Fibroblast of skin of left biceps (primary cell): ENCODE results near the gene NKX6-2.
"Not testable (repeated sequence)": the region's sequence is repeated elsewhere in the genome, so short reads cannot be mapped to it uniquely, and the experiment has no call there.

ENCODE experiments used
- DNase-seq, 2 experiments: peaks; one replicate each; pipeline ENCODE4 v3.0.0-alpha.2; 2013; ENCODE audit warnings: low read depth in 2 of 2

NKX6-2 gene

DNA sequence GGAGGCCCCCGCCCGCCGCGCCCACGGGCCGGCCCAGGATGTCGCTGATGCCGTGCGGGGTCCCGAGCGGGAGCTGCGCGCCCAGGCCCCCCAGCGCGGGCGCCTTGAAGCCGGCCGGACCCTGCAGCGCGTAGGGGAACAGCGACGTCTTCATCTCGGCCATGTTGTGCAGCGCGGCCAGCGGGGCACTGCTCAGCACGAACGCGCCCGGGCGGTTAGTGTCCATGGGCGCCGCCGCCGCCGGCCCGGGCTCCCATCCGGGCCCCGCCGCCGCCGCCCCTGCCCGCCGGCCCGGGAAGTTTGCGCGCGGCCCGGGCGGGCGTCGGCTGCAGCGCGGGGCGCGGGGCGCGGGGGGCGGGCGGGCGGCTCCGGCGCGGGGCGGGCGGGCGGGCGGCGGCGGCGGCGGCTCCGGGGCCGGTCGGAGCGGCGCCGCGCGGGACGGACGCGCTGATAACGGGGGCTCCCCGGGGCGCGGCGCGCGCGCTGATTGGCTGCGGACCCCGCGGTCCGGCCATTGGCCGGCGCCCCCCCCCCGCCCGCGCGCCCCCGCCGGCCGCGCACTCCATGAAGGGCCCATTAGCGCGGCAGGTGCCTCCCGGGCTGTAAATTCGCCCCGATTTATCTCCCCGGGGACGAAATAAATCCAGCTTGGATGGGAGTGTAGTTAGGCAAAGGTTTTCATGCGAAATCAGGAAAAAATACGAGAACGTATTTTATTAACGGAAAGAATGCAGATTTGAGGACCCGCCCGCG lies at the start of gene NKX6-2:
NKX6-2 (minus strand) TSS at position 425 of the 753 bp plus-strand sequence; CDS start at position 226, 199 bp downstream.
- no peak for DNase-seq

- DNase-seq, result no peak
These were observed 49.2 kb upstream of the NKX6-2 start for GRCh38 chr10:132834891-132835847.

DNA sequence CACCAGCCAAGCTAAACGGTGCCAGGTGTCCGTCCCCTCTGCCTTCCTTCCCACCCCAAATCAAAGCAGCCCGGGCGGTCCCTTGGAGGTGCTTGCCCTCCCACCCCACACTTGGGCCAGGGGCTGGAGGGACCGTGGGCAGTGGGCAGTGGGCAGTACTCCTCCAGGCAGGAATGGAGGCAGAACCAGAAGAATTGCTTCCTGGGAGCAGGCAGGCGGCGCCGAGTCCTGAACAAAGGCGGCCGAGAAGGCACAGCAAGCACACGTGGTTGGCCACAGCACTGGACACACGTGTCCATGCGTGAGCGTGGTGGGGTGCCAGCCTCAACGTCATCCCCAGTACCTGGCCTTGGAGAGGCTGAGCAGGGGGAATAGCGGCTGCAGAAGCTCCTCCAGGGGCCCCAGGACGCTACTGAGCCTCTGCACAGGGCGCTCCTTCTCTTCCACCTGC lies 48.4 kb upstream of the NKX6-2 start:
- DNase-seq, result no peak

GRCh38 chr10:132833421-132834111 lies 47.6 kb upstream of the NKX6-2 start:
- no peak for DNase-seq

DNA sequence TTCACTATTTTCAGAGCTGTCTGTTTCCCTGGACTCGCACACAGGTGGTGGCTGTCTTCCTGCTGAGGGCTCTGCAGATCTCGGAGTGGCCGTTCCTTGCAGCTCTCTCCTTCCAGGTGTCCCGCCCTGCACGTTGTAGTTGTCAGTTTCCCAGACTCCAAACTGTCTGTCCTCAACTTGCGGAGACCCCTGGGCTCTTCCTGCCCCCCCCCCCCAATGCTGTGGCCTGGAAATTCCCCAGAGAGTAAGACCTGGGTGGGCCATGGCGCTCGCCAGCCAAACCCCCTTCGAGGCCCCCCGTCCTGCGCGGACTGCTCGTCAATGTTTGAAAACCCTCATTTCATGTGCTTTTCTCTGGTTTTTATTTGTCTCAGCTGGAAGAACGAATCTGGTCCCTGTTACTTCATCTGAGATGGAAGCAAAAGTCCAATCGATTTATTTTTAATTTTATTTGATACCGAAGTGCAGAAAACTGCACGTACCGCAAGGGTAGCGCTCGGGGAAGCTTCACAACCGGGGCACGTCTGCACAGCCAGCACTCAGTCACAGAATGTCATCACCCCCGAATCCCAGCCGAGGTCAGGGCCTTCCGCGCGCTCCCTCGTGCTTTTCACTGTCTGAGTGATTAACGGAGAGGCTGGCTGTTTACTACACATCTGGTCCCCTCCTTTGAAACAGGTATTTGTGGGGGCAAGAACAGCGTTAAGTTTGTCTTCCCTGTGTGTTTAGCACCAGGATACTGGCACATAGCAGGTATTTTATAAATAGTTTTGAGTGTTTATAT lies 46.4 kb upstream of the NKX6-2 start:
- no peak for DNase-seq

- DNase-seq, result no peak
These were observed 43.5 kb upstream of the NKX6-2 start for GRCh38 chr10:132829403-132829802.

GRCh38 chr10:132828681-132829080 lies 42.7 kb upstream of the NKX6-2 start:
- DNase-seq, result no peak

GRCh38 chr10:132827861-132828539 lies 42.1 kb upstream of the NKX6-2 start:
- DNase-seq, result no peak

GRCh38 chr10:132827423-132827789 lies 41.5 kb upstream of the NKX6-2 start:
- no peak for DNase-seq

DNA sequence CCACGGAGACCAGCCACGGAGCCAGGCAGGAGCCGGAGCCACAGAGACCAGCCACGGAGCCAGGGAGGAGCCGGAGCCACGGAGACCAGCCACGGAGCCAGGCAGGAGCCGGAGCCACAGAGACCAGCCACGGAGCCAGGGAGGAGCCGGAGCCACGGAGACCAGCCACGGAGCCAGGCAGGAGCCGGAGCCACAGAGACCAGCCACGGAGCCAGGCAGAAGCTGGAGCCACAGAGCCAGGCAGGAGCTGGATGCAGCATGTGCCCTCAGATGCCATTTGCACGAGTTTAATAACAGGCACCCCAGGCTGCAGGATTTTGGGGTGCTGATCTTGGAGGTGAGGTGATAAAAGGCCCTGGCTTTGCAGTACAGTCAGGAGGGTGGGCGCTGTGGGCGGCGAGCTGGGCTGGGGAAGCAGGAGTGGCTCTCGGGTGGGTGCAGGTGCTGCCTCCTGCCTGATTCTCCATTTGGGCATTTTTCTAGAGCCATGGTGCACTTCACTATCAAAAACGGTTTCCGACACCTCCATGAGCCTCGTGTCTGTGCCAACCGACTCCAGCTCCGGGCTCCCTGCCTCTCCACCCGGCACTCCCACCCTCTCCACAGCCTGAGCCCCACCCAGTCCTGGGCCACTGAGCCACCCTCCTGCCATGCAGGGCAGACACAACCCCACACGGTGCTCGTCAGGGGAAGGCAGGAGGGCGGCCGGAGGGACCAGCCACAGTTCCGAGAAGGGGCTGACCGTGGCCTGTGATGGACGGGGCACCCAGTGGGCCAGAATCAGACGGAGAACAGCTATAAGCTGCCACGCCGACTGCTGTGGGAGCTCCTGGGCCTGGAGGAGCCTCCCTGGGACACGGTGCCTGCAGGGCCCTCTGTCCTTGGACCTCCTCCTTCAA lies 40.8 kb upstream of the NKX6-2 start:
- DNase-seq, result no peak

- not testable (repeated sequence) for DNase-seq
These were observed 40.0 kb upstream of the NKX6-2 start for GRCh38 chr10:132825783-132826523.

GRCh38 chr10:132820056-132820455 lies 34.1 kb upstream of the NKX6-2 start:
- no peak for DNase-seq

- no peak for DNase-seq
These were observed 31.8 kb upstream of the NKX6-2 start for GRCh38 chr10:132817701-132818211.

DNA sequence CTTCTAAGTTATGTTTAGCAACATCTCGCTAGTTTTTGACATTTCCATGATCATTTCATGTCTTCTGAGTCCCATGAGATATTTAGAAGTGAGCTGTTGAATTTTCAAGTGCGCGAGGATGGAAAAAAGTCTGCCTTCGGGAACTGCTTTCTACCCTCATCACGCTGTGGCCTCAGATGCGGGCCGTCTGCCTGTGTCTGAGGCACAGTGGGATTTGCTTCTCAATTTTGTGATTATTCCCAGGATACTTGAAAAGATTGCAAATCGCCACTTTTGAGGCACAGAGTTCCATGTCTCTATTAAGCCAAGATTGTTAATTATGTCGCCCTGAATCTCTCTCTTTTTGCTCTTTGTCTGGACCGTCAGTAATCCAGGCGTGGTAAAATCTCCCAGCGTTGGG lies 30.8 kb upstream of the NKX6-2 start:
- DNase-seq, result no peak

- no peak for DNase-seq
These were observed 29.4 kb upstream of the NKX6-2 start for GRCh38 chr10:132815168-132815857.

GRCh38 chr10:132814469-132814856 lies 28.5 kb upstream of the NKX6-2 start:
- no peak for DNase-seq

DNA sequence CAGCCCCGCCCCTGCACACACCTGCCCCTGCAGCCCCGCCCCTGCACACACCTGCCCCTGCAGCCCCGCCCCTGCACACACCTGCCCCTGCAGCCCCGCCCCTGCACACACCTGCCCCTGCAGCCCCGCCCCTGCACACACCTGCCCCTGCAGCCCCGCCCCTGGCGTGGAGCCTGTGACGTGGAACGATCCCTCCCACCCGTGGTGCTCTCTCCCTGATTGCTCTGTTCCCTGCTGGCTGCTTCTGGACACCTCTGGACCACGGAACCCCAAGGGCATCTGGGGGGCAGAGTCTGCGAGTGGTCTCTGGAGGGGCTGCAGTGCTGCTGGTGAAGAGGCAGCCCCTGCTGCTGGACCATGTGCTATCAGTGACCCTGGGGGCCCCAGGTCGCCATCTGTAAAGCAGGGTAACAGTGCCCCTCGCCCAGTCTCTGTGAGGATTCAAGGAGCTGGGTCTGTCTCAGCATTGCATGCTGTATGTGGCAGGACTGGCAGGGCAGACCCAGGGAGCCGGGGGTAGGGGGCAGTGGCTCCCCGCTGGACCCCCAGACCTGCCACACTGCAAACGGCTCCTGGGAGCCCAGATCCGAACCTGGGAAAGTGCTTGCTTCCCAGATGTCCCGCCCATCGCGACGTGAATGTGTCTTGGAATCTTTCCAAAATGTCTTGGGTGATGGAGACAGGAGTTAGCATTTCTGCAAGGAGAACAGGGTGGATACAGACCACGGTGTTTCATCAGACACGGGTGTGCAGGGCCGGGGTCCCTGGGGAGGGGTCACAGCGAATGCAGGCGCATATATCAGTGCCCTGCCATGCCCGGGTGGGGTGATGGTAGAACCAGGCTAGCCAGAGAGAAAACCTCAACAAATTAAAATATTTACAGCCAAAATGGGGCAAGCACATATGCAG lies 27.9 kb upstream of the NKX6-2 start:
- DNase-seq, result no peak
